HG03575 (cell line): ENCODE measurements around the gene FBXL7.

Source experiments
- ATAC-seq: cut with Tn5 transposase; IDR thresholded peaks from one replicate; pipeline ENCODE4 v1.9.1; 2021; ENCODE audit not compliant: unreplicated experiment, insufficient number of reproducible peaks, low FRiP score; ENCODE audit errors: extremely low read depth

Gene FBXL7

GRCh38 chr5:15718421-15719179, 218.6 kb downstream of the FBXL7 start:
- no peak for ATAC-seq

GRCh38 chr5:15719784-15720183, 219.8 kb downstream of the FBXL7 start:
- ATAC-seq = no peak

GRCh38 chr5:15720515-15720914, 220.5 kb downstream of the FBXL7 start:
- ATAC-seq = no peak

GRCh38 chr5:15722305-15722704, 222.3 kb downstream of the FBXL7 start:
- ATAC-seq = no peak

- no peak for ATAC-seq
Measured at GRCh38 chr5:15727375-15727774, 227.4 kb downstream of the FBXL7 start.

- ATAC-seq = no peak
Measured at GRCh38 chr5:15728811-15729210, 228.8 kb downstream of the FBXL7 start.

GRCh38 chr5:15731699-15732098, 231.7 kb downstream of the FBXL7 start:
- ATAC-seq = no peak

- ATAC-seq = no peak
Measured at GRCh38 chr5:15734058-15734457, 234.1 kb downstream of the FBXL7 start.

GRCh38 chr5:15737036-15737821, 237.2 kb downstream of the FBXL7 start:
- ATAC-seq = no peak

GRCh38 chr5:15737871-15738664, 238.1 kb downstream of the FBXL7 start:
- no peak for ATAC-seq

GRCh38 chr5:15740383-15740782, 240.4 kb downstream of the FBXL7 start:
- ATAC-seq = no peak

- no peak for ATAC-seq
Measured at GRCh38 chr5:15741591-15741990, 241.6 kb downstream of the FBXL7 start.

GRCh38 chr5:15746833-15747232, 246.9 kb downstream of the FBXL7 start:
- ATAC-seq = no peak

- ATAC-seq = no peak
Measured at GRCh38 chr5:15748266-15748665, 248.3 kb downstream of the FBXL7 start.

GRCh38 chr5:15752663-15753285, 252.8 kb downstream of the FBXL7 start:
- no peak for ATAC-seq

GRCh38 chr5:15753752-15754151, 253.8 kb downstream of the FBXL7 start:
- ATAC-seq = no peak

- no peak for ATAC-seq
Measured at GRCh38 chr5:15757103-15757502, 257.1 kb downstream of the FBXL7 start.

GRCh38 chr5:15757619-15758018, 257.6 kb downstream of the FBXL7 start:
- no peak for ATAC-seq

GRCh38 chr5:15762668-15763067, 262.7 kb downstream of the FBXL7 start:
- no peak for ATAC-seq
